Measurements from ENCODE around the gene EYA4.

DNA sequence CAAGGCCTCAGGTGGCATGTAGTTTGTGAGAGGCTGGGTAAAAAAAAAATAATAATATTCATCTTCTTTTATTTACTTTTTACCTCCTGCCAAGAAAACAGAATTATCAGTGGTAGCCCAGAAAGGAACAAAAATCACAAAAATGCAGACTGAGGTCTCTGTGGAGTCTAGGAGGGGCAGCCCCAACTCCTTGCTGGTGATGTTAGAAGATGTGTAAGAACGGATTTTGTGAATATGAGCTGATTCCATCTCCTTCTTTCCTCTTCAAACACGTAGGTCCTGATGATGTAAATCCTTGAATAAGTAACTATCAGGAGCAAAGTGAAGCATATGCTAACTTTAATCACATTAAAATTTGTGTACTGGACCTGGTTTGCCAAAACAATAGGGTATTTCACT lies 226.8 kb downstream of the EYA4 start:
- TF ChIP-seq, protein P1, sequence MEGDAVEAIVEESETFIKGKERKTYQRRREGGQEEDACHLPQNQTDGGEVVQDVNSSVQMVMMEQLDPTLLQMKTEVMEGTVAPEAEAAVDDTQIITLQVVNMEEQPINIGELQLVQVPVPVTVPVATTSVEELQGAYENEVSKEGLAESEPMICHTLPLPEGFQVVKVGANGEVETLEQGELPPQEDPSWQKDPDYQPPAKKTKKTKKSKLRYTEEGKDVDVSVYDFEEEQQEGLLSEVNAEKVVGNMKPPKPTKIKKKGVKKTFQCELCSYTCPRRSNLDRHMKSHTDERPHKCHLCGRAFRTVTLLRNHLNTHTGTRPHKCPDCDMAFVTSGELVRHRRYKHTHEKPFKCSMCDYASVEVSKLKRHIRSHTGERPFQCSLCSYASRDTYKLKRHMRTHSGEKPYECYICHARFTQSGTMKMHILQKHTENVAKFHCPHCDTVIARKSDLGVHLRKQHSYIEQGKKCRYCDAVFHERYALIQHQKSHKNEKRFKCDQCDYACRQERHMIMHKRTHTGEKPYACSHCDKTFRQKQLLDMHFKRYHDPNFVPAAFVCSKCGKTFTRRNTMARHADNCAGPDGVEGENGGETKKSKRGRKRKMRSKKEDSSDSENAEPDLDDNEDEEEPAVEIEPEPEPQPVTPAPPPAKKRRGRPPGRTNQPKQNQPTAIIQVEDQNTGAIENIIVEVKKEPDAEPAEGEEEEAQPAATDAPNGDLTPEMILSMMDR (IDR thresholded peaks at IDR 0.05) = no peak
- TF ChIP-seq POLR2A (IDR thresholded peaks at IDR 0.05) (no peak), EP300 (IDR thresholded peaks at IDR 0.05) (no peak), POLR2AphosphoS5 (IDR thresholded peaks at IDR 0.05) (no peak)
